ENCODE results near the gene SMNDC1. TPM values are rescaled to one million over a fixed set of nuclear protein-coding genes. Genes with fewer than 3 reads are reported as not detected.

SMNDC1 gene
- total and polyA plus RNA-seq, 4 donors = 11.8 to 29.2 (median 18.8) TPM

GRCh38 chr10:110345286-110345685 lies 40.6 kb upstream of the SMNDC1 start:
- Histone ChIP-seq H3K27ac (ENCODE audit: low read depth in 1 of 2, low read length in 1 of 2) (no peak overlapping the region), H3K27me3 (ENCODE audit: control insufficient read depth in 3 of 3, insufficient read depth in 3 of 3, low read length in 2 of 3) (peaks cover 0 to 3% (median 0%) of the 10 kb centered on the region in 3 donors), H3K36me3 (ENCODE audit: control insufficient read depth in 4 of 4, insufficient read depth in 4 of 4, low read length in 4 of 4) (no peaks in the 10 kb centered on the region), H3K9me3 (ENCODE audit: control insufficient read depth in 4 of 4, insufficient read depth in 3 of 4, low read length in 3 of 4) (peaks cover 0 to 2% (median 0%) of the 10 kb centered on the region in 4 donors), H3K9ac (ENCODE audit: insufficient read depth in 1 of 2, low read length in 2 of 2) (no peak overlapping the region), H3K4me1 (ENCODE audit: control insufficient read depth in 5 of 5, insufficient read depth in 5 of 5, low read length in 5 of 5) (no peaks in the 10 kb centered on the region), H3K4me3 (no peak overlapping the region)
- TF ChIP-seq, protein P1, sequence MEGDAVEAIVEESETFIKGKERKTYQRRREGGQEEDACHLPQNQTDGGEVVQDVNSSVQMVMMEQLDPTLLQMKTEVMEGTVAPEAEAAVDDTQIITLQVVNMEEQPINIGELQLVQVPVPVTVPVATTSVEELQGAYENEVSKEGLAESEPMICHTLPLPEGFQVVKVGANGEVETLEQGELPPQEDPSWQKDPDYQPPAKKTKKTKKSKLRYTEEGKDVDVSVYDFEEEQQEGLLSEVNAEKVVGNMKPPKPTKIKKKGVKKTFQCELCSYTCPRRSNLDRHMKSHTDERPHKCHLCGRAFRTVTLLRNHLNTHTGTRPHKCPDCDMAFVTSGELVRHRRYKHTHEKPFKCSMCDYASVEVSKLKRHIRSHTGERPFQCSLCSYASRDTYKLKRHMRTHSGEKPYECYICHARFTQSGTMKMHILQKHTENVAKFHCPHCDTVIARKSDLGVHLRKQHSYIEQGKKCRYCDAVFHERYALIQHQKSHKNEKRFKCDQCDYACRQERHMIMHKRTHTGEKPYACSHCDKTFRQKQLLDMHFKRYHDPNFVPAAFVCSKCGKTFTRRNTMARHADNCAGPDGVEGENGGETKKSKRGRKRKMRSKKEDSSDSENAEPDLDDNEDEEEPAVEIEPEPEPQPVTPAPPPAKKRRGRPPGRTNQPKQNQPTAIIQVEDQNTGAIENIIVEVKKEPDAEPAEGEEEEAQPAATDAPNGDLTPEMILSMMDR (IDR thresholded peaks at IDR 0.05; ENCODE audit: control extremely low read depth, extremely low read depth) = no peak
- DNase-seq (no peak), ATAC-seq (ENCODE audit: insufficient read depth, low FRiP score) (no peak)
- WGBS, 2 donors = 65 to 79% methylated on average over 4 of the region's 4 CpGs

DNA sequence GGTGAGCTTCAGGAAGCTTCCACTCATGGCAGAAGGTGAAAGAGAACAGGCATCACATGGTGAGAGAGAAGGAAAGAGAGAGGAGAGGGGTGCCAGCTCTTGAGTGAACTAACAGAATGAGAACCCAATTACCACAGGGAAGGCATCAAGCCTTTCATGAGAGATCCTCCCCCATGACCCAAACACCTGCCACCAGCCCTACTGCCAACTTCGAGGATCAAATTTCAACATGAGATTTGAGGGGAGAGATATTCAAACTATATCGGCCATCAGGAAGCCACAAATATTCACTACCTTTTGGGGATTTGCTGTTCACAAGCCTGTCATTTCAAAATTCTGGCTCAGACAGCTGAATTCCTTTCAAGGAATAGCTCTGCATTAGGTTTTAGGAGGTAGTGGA lies 39.9 kb upstream of the SMNDC1 start:
- DNase-seq (no peak), ATAC-seq (ENCODE audit: insufficient read depth, low FRiP score) (no peak)
- WGBS, 2 donors = 21 to 24% methylated on average over 2 of the region's 2 CpGs

GRCh38 chr10:110343947-110344346 lies 39.2 kb upstream of the SMNDC1 start:
- DNase-seq = no peak
- TF ChIP-seq, protein P1 (IDR thresholded peaks at IDR 0.05; ENCODE audit: control extremely low read depth, extremely low read depth) = no peak
- H3K4me1 ChIP-seq (ENCODE audit: control insufficient read depth in 5 of 5, insufficient read depth in 5 of 5, low read length in 5 of 5) = no peaks in the 10 kb centered on the region
- H3K9me3 ChIP-seq (ENCODE audit: control insufficient read depth in 4 of 4, insufficient read depth in 3 of 4, low read length in 3 of 4) = peaks cover 0 to 2% (median 0%) of the 10 kb centered on the region in 4 donors
- no peaks in the 10 kb centered on the region for H3K36me3 ChIP-seq (ENCODE audit: control insufficient read depth in 4 of 4, insufficient read depth in 4 of 4, low read length in 4 of 4)
- no peak overlapping the region for H3K4me3 ChIP-seq
- no peak overlapping the region for H3K27ac ChIP-seq (ENCODE audit: low read depth in 1 of 2, low read length in 1 of 2)
- H3K9ac ChIP-seq (ENCODE audit: insufficient read depth in 1 of 2, low read length in 2 of 2) = no peak overlapping the region
- 91 to 93% methylated on average over 5 of the region's 5 CpGs for WGBS, 2 donors
- ATAC-seq (ENCODE audit: insufficient read depth, low FRiP score) = no peak
- H3K27me3 ChIP-seq (ENCODE audit: control insufficient read depth in 3 of 3, insufficient read depth in 3 of 3, low read length in 2 of 3) = peaks cover 0 to 3% (median 0%) of the 10 kb centered on the region in 3 donors

More for the DNA sequence above, 39.9 kb upstream of the SMNDC1 start:
- H3K9me3 ChIP-seq (ENCODE audit: control insufficient read depth in 4 of 4, insufficient read depth in 3 of 4, low read length in 3 of 4) = peaks cover 0 to 2% (median 0%) of the 10 kb centered on the region in 4 donors
- no peak overlapping the region for H3K4me3 ChIP-seq
- no peak overlapping the region for H3K27ac ChIP-seq (ENCODE audit: low read depth in 1 of 2, low read length in 1 of 2)
- TF ChIP-seq, protein P1 (IDR thresholded peaks at IDR 0.05; ENCODE audit: control extremely low read depth, extremely low read depth) = no peak
- H3K27me3 ChIP-seq (ENCODE audit: control insufficient read depth in 3 of 3, insufficient read depth in 3 of 3, low read length in 2 of 3) = peaks cover 0 to 3% (median 0%) of the 10 kb centered on the region in 3 donors
- no peaks in the 10 kb centered on the region for H3K4me1 ChIP-seq (ENCODE audit: control insufficient read depth in 5 of 5, insufficient read depth in 5 of 5, low read length in 5 of 5)
- no peak overlapping the region for H3K9ac ChIP-seq (ENCODE audit: insufficient read depth in 1 of 2, low read length in 2 of 2)
- H3K36me3 ChIP-seq (ENCODE audit: control insufficient read depth in 4 of 4, insufficient read depth in 4 of 4, low read length in 4 of 4) = no peaks in the 10 kb centered on the region

DNA sequence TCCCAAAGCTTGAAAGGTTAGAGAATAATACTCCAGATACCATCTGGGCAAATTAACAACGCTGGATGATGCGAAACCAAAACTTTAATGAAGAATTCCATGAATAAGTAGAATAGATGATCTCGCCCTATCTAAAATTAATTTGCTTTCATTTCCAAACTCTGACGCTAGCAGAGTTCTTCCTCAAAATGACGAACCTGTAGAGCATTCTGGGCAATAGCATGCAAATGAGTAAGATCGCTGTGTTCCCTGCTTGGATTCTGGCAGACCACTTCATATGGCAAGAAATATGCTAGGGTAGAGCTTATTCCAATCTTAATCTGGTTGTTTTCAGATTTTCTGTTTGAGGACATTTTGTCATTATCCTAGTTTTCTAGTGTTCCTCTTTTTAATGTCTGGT lies 36.1 kb upstream of the SMNDC1 start:
- WGBS, 2 donors = 80 to 84% methylated on average over 6 of the region's 6 CpGs
- H3K9me3 ChIP-seq (ENCODE audit: control insufficient read depth in 4 of 4, insufficient read depth in 3 of 4, low read length in 3 of 4) = peaks cover 0 to 2% (median 0%) of the 10 kb centered on the region in 4 donors

More for the DNA sequence above, 36.1 kb upstream of the SMNDC1 start:
- no peak overlapping the region for H3K27ac ChIP-seq (ENCODE audit: low read depth in 1 of 2, low read length in 1 of 2)
- ATAC-seq (ENCODE audit: insufficient read depth, low FRiP score) (no peak), DNase-seq (no peak)
- TF ChIP-seq, protein P1 (IDR thresholded peaks at IDR 0.05; ENCODE audit: control extremely low read depth, extremely low read depth) = no peak
- no peaks in the 10 kb centered on the region for H3K27me3 ChIP-seq (ENCODE audit: control insufficient read depth in 3 of 3, insufficient read depth in 3 of 3, low read length in 2 of 3)
- H3K4me3 ChIP-seq = no peak overlapping the region
- H3K36me3 ChIP-seq (ENCODE audit: control insufficient read depth in 4 of 4, insufficient read depth in 4 of 4, low read length in 4 of 4) = no peaks in the 10 kb centered on the region
- no peak overlapping the region for H3K9ac ChIP-seq (ENCODE audit: insufficient read depth in 1 of 2, low read length in 2 of 2)
- H3K4me1 ChIP-seq (ENCODE audit: control insufficient read depth in 5 of 5, insufficient read depth in 5 of 5, low read length in 5 of 5) = peaks cover 0 to 8% (median 0%) of the 10 kb centered on the region in 5 donors

Measured in lung (tissue), 12 donors.